IPS-18c (cell line): ENCODE measurements around the gene PDZRN3.

Experiments
- H3K4me3 ChIP-seq: 2 replicates; pipeline ENCODE4 v1.7.0; 2013; ENCODE audit warnings: low read depth, mild to moderate bottlenecking, low read length, moderate library complexity; ENCODE audit not compliant: insufficient read depth
- H3K9me3 ChIP-seq: one replicate; pipeline ENCODE4 v1.6.1; 2013; ENCODE audit warnings: mild to moderate bottlenecking, low read length, moderate library complexity; ENCODE audit not compliant: control insufficient read depth, insufficient read depth

The PDZRN3 gene

DNA sequence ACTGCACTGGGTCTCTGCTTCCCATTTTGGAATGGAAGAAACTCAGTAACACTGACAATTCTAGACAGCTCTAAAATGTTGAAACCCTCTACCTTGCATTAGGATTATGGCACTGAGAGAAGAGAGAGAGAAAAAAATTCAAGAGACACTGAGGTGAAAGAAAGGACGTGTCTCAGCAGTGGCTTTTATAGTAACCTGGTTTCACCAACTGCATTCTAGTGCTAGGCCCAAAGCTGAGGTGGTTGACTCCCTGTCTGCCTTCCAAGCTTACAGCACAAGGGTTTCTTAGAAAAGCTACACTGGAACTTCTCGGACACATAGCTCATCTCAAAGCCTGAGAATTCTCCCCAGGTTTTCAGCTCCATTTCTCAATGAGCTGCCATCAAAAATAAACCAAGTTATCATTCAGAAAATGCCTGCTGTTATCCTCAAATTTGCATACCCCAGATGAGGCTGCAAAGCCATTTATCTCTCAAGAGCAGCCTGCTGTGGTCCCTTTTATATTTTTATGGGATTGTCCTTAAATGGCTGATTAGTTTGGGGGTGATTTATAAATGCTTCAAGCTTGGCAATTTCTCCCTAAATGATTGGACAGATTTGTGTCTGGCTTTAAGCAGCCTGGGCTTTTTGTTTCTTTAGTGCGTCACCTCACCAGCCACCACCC lies 283.3 kb downstream of the PDZRN3 start:
- H3K4me3 ChIP-seq: no peak overlapping the region
- peaks cover 11% of the 10 kb centered on the region for H3K9me3 ChIP-seq

DNA sequence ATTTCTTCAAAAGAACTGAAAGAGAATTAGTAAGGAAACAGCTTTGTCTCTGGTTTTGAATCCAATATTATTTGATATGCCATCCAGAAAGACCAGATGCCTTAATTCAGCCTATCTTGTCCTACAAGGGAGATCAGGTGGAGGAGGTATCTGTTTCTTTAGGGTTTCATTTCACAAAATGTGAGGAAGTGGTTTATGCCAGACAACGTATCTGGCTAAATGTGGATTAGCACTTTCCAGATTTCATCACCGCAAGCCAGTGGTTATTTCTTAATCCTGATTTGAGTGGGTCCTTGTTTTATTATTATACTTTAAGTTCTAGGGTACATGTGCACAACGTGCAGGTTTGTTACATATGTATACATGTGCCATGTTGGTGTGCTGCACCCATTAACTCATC lies 292.2 kb downstream of the PDZRN3 start:
- Histone ChIP-seq H3K4me3 (no peak overlapping the region), H3K9me3 (no peaks in the 10 kb centered on the region)
